Measurements from ENCODE around the gene PCDHGB1.
"Not testable (repeated sequence)": the region's sequence is repeated elsewhere in the genome, so short reads cannot be mapped to it uniquely, and the experiment has no call there.

PCDHGB1 gene

GRCh38 chr5:141383345-141383744 lies 33.4 kb downstream of the PCDHGB1 start:
- no peak for DNase-seq (ENCODE audit: low read depth in 2 of 2)

GRCh38 chr5:141384471-141385267 lies 34.8 kb downstream of the PCDHGB1 start:
- DNase-seq (ENCODE audit: low read depth in 2 of 2) = no peak

GRCh38 chr5:141387557-141388311 lies 37.8 kb downstream of the PCDHGB1 start, which contains the start of gene PCDHGB4:
Gene PCDHGB4 (plus strand): TSS chr5:141387698. CDS start chr5:141387885, 187 bp downstream.
- not testable (repeated sequence) for DNase-seq (ENCODE audit: low read depth in 2 of 2)

GRCh38 chr5:141388661-141389060 lies 38.8 kb downstream of the PCDHGB1 start:
- no peak for DNase-seq (ENCODE audit: low read depth in 2 of 2)

GRCh38 chr5:141389153-141390042 lies 39.5 kb downstream of the PCDHGB1 start:
- no peak for DNase-seq (ENCODE audit: low read depth in 2 of 2)

- DNase-seq (ENCODE audit: low read depth in 2 of 2) = no peak
Measured at GRCh38 chr5:141392429-141393198, 42.7 kb downstream of the PCDHGB1 start, which contains the start of gene PCDHGA8. Gene PCDHGA8 (plus strand): TSS chr5:141392633. CDS start chr5:141392814, 181 bp downstream.

- no peak for DNase-seq (ENCODE audit: low read depth in 2 of 2)
Measured at GRCh38 chr5:141393267-141393666, 43.4 kb downstream of the PCDHGB1 start.

GRCh38 chr5:141394401-141395187 lies 44.7 kb downstream of the PCDHGB1 start:
- not testable (repeated sequence) for DNase-seq (ENCODE audit: low read depth in 2 of 2)

- not testable (repeated sequence) for DNase-seq (ENCODE audit: low read depth in 2 of 2)
Measured at GRCh38 chr5:141397756-141398551, 48.1 kb downstream of the PCDHGB1 start, which contains the start of gene PCDHGB5. Gene PCDHGB5 (plus strand): TSS chr5:141397947. CDS start chr5:141398128, 181 bp downstream.

GRCh38 chr5:141398608-141399007 lies 48.7 kb downstream of the PCDHGB1 start:
- DNase-seq (ENCODE audit: low read depth in 2 of 2) = no peak

- DNase-seq (ENCODE audit: low read depth in 2 of 2) = no peak
Measured at GRCh38 chr5:141399555-141400258, 49.8 kb downstream of the PCDHGB1 start.

All from stimulated activated CD4-positive, alpha-beta T cell treated with anti-CD3 and anti-CD28 coated beads, Interleukin-1b, Interleukin-23, amount 100 ng/mL, for 1 hour (primary cell).